Measurements from ENCODE around the gene IRGQ. TPM values are rescaled to one million over a fixed set of nuclear protein-coding genes. Genes with fewer than 3 reads are reported as not detected.

IRGQ gene
- total RNA-seq, 1 experiment from 2014 or later: 63.5 TPM

- in situ Hi-C loops (cut with HindIII; ENCODE audit: low sequenced_read_pairs): no loop called here
- DNase-seq (ENCODE audit: low spot score): no peak
Observed at GRCh38 chr19:43582495-43582894, 13.4 kb downstream of the IRGQ start.

GRCh38 chr19:43581467-43581866 lies 14.5 kb downstream of the IRGQ start:
- in situ Hi-C loops (cut with HindIII; ENCODE audit: low sequenced_read_pairs): no loop called here
- DNase-seq (ENCODE audit: low spot score): peak; percentile 47

GRCh38 chr19:43578787-43579186 lies 17.1 kb downstream of the IRGQ start:
- DNase-seq (ENCODE audit: low spot score): no peak
- in situ Hi-C loops (cut with HindIII; ENCODE audit: low sequenced_read_pairs): loop anchor here (5.0 kb wide), 1 partner anchor 41 kb away; no protein-coding TSS in a partner anchor

- no peak for DNase-seq (ENCODE audit: low spot score)
- in situ Hi-C loops (cut with HindIII; ENCODE audit: low sequenced_read_pairs): loop anchor here (5.0 kb wide), 1 partner anchor 39 kb away; no protein-coding TSS in a partner anchor
Observed at GRCh38 chr19:43575955-43576878, 19.7 kb downstream of the IRGQ start.

GRCh38 chr19:43575156-43575950 lies 20.6 kb downstream of the IRGQ start, which contains the start of the genes PINLYP and XRCC1:
Gene PINLYP, plus strand, starts transcription at chr19:43575801. Its CDS starts 1,391 bp downstream, at chr19:43577192.
Gene XRCC1, minus strand, starts transcription at chr19:43575527. Its CDS starts 69 bp downstream, at chr19:43575458.
- peak; percentile 99 for DNase-seq (ENCODE audit: low spot score)
- in situ Hi-C loops (cut with HindIII; ENCODE audit: low sequenced_read_pairs): loop anchor here (5.0 kb wide), 1 partner anchor 38 kb away; no protein-coding TSS in a partner anchor

GRCh38 chr19:43574424-43575155 lies 21.3 kb downstream of the IRGQ start:
- in situ Hi-C loops (cut with HindIII; ENCODE audit: low sequenced_read_pairs): loop anchor here (5.0 kb wide), 1 partner anchor 37 kb away; no protein-coding TSS in a partner anchor

GRCh38 chr19:43572171-43572588 lies 23.8 kb downstream of the IRGQ start:
- in situ Hi-C loops (cut with HindIII; ENCODE audit: low sequenced_read_pairs): no loop called here
- no peak for DNase-seq (ENCODE audit: low spot score)

More at GRCh38 chr19:43574424-43575155, 21.3 kb downstream of the IRGQ start:
- DNase-seq (ENCODE audit: low spot score): no peak

- DNase-seq (ENCODE audit: low spot score): no peak
- in situ Hi-C loops (cut with HindIII; ENCODE audit: low sequenced_read_pairs): no loop called here
Observed at GRCh38 chr19:43570174-43570791, 25.7 kb downstream of the IRGQ start.

GRCh38 chr19:43569657-43570056 lies 26.3 kb downstream of the IRGQ start:
- no peak for DNase-seq (ENCODE audit: low spot score)
- in situ Hi-C loops (cut with HindIII; ENCODE audit: low sequenced_read_pairs): no loop called here

- in situ Hi-C loops (cut with HindIII; ENCODE audit: low sequenced_read_pairs): no loop called here
- peak; percentile 83 for DNase-seq (ENCODE audit: low spot score)
Observed at GRCh38 chr19:43564800-43565199, 31.1 kb downstream of the IRGQ start.

- peak; percentile 28 for DNase-seq (ENCODE audit: low spot score)
- in situ Hi-C loops (cut with HindIII; ENCODE audit: low sequenced_read_pairs): no loop called here
Observed at GRCh38 chr19:43563816-43564457, 32.0 kb downstream of the IRGQ start.

- in situ Hi-C loops (cut with HindIII; ENCODE audit: low sequenced_read_pairs): no loop called here
- DNase-seq (ENCODE audit: low spot score): peak; percentile 96
Observed at GRCh38 chr19:43562698-43563241, 33.2 kb downstream of the IRGQ start.

GRCh38 chr19:43562226-43562697 lies 33.7 kb downstream of the IRGQ start:
- in situ Hi-C loops (cut with HindIII; ENCODE audit: low sequenced_read_pairs): no loop called here

GRCh38 chr19:43561139-43561970 lies 34.6 kb downstream of the IRGQ start:
- in situ Hi-C loops (cut with HindIII; ENCODE audit: low sequenced_read_pairs): no loop called here
- DNase-seq (ENCODE audit: low spot score): no peak

More at GRCh38 chr19:43562226-43562697, 33.7 kb downstream of the IRGQ start:
- DNase-seq (ENCODE audit: low spot score): no peak

GRCh38 chr19:43560687-43561086 lies 35.2 kb downstream of the IRGQ start:
- in situ Hi-C loops (cut with HindIII; ENCODE audit: low sequenced_read_pairs): no loop called here
- DNase-seq (ENCODE audit: low spot score): no peak

GRCh38 chr19:43555185-43555770 lies 40.7 kb downstream of the IRGQ start:
- DNase-seq (ENCODE audit: low spot score): peak; percentile 92
- in situ Hi-C loops (cut with HindIII; ENCODE audit: low sequenced_read_pairs): no loop called here
